ENCODE data around the gene TRIM2.
"Not testable (repeated sequence)": the region's sequence is repeated elsewhere in the genome, so short reads cannot be mapped to it uniquely, and the experiment has no call there.

DNA sequence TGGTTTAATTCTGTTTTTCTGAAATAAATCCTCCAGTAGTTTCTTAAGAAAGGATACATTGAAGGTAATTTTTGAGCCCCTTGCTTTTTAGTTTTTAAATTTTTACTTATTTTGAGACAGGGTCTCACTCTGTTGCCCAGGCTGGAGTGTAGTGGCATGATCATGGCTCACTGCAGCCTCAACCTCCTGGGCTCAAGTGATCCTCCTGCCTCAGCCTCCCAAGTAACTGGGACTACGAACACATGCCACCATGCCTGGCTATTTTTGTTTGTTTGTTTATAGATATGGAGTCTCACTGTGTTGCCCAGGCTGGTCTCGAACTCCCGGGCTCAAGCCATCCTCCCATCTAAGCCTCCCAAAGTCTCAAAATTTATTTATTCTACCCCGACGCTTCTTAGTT is 39.0 kb upstream of the TRIM2 start:
- not testable (repeated sequence) for TF ChIP-seq CTCF, POLR2A (IDR thresholded peaks at IDR 0.05)

Measured in body of pancreas (tissue), 4 donors.